GM23338 (cell line): ENCODE data around the gene PRKCH. TPM values are rescaled to one million over a fixed set of nuclear protein-coding genes. Genes with fewer than 3 reads are reported as not detected.

Experiments
- ATAC-seq: fragments of 200-7000 bp; cut with Tn5 transposase; 3 replicates; pipeline ENCODE4 v1.9.1; 2020
- DNase-seq: peaks from one replicate; pipeline ENCODE4 v3.0.0-alpha.2; 2015; ENCODE audit warnings: low spot score
- H2AFZ ChIP-seq: fragments of 200-600 bp; sonication (generic); 2 replicates; pipeline ENCODE4 v1.8.0; 2016; ENCODE audit warnings: antibody characterized with exemption, mild to moderate bottlenecking, moderate library complexity
- H3F3A ChIP-seq: fragments of 200-600 bp; sonication (generic); replicated peaks from 2 replicates; pipeline ENCODE4 v1.8.0; 2017; ENCODE audit warnings: antibody characterized with exemption, mixed run types, low read depth
- H3K27ac ChIP-seq: fragments of 200-600 bp; sonication (generic); 2 replicates; pipeline ENCODE4 v1.6.1; 2016; ENCODE audit warnings: low read depth
- H3K27me3 ChIP-seq: fragments of 200-600 bp; sonication (generic); 2 replicates; pipeline ENCODE4 v1.8.0; 2016; ENCODE audit warnings: mild to moderate bottlenecking, mixed run types, moderate library complexity; ENCODE audit not compliant: insufficient read depth
- H3K36me3 ChIP-seq: fragments of 200-600 bp; sonication (generic); 2 replicates; pipeline ENCODE4 v1.8.0; 2016; ENCODE audit warnings: mild to moderate bottlenecking; ENCODE audit not compliant: insufficient read depth
- H3K4me1 ChIP-seq: fragments of 200-600 bp; sonication (generic); 2 replicates; pipeline ENCODE4 v1.8.0; 2016; ENCODE audit warnings: mild to moderate bottlenecking, moderate library complexity; ENCODE audit not compliant: insufficient read depth
- H3K4me2 ChIP-seq: fragments of 200-600 bp; sonication (generic); 2 replicates; pipeline ENCODE4 v1.7.1; 2017; ENCODE audit warnings: mixed run types
- H3K4me3 ChIP-seq: fragments of 200-600 bp; sonication (generic); 2 replicates; pipeline ENCODE4 v1.6.1; 2016; ENCODE audit warnings: mixed run types
- H3K79me2 ChIP-seq: fragments of 200-600 bp; sonication (generic); replicated peaks from 2 replicates; pipeline ENCODE4 v1.8.0; 2017; ENCODE audit warnings: mild to moderate bottlenecking; ENCODE audit not compliant: insufficient read depth
- H3K9me2 ChIP-seq: fragments of 200-600 bp; sonication (generic); 2 replicates; pipeline ENCODE4 v1.8.0; 2017; ENCODE audit not compliant: insufficient read depth
- H4K20me1 ChIP-seq: fragments of 200-600 bp; sonication (generic); replicated peaks from 2 replicates; pipeline ENCODE4 v1.8.0; 2017; ENCODE audit warnings: mild to moderate bottlenecking; ENCODE audit not compliant: insufficient read depth
- H3K27ac Mint-ChIP-seq: 2 replicates; pipeline ENCODE4 v1.8.0; 2020; ENCODE audit warnings: inconsistent platforms, mild to moderate bottlenecking, moderate library complexity, mixed read lengths
- H3K27me3 Mint-ChIP-seq: 3 replicates; pipeline ENCODE4 v1.8.0; 2022; ENCODE audit warnings: low read depth, mild to moderate bottlenecking, moderate library complexity, mixed read lengths, inconsistent platforms; ENCODE audit not compliant: insufficient read depth, poor library complexity
- H3K36me3 Mint-ChIP-seq: 3 replicates; pipeline ENCODE4 v1.8.0; 2021; ENCODE audit warnings: low read depth, mild to moderate bottlenecking, inconsistent platforms, moderate library complexity, mixed read lengths
- H3K4me1 Mint-ChIP-seq: 3 replicates; pipeline ENCODE4 v1.8.0; 2020; ENCODE audit warnings: mild to moderate bottlenecking, inconsistent platforms, mixed read lengths
- H3K4me3 Mint-ChIP-seq: 3 replicates; pipeline ENCODE4 v1.8.0; 2021; ENCODE audit warnings: moderate library complexity, mild to moderate bottlenecking, inconsistent platforms, mixed read lengths
- H3K9me3 Mint-ChIP-seq: 3 replicates; pipeline ENCODE4 v1.8.0; 2020; ENCODE audit warnings: moderate library complexity, mild to moderate bottlenecking, inconsistent platforms, mixed read lengths
- CREB1 ChIP-seq: fragments of 250-450 bp; sonication (Bioruptor Pico); IDR thresholded peaks from 2 replicates; pipeline ENCODE4 v1.5.0; 2020; ENCODE audit warnings: low read depth, mild to moderate bottlenecking, moderate library complexity
- ETS1 ChIP-seq: IDR thresholded peaks from 2 replicates; pipeline ENCODE4 v1.6.1; 2016; ENCODE audit warnings: antibody characterized with exemption
- EZH2 ChIP-seq: fragments of 200-600 bp; sonication (generic); IDR thresholded peaks from one replicate; pipeline ENCODE4 v1.8.0; 2017; ENCODE audit warnings: antibody characterized with exemption, mild to moderate bottlenecking, low read depth; ENCODE audit not compliant: unreplicated experiment
- EZH2phosphoT487 ChIP-seq: fragments of 200-600 bp; sonication (generic); IDR thresholded peaks from one replicate; pipeline ENCODE4 v1.8.1; 2018; ENCODE audit warnings: antibody characterized with exemption; ENCODE audit not compliant: unreplicated experiment
- JUNB ChIP-seq: IDR thresholded peaks from one replicate; pipeline ENCODE4 v1.6.1; 2016; ENCODE audit warnings: antibody characterized with exemption; ENCODE audit not compliant: unreplicated experiment
- NANOG ChIP-seq: IDR thresholded peaks from 2 replicates; pipeline ENCODE4 v1.6.1; 2016; ENCODE audit warnings: antibody characterized with exemption, borderline replicate concordance
- POLR2AphosphoS5 ChIP-seq: IDR thresholded peaks from 2 replicates; pipeline ENCODE4 v1.6.1; 2016; ENCODE audit warnings: antibody characterized with exemption, low read depth
- REST ChIP-seq: IDR thresholded peaks from one replicate; pipeline ENCODE4 v1.6.1; 2018; ENCODE audit warnings: antibody characterized with exemption; ENCODE audit not compliant: unreplicated experiment
- STAT1 ChIP-seq: IDR thresholded peaks from one replicate; pipeline ENCODE4 v1.6.1; 2016; ENCODE audit warnings: antibody characterized with exemption; ENCODE audit not compliant: unreplicated experiment
- ZNF114 ChIP-seq: fragments of 250-450 bp; sonication (Bioruptor Pico); IDR thresholded peaks from 2 replicates; pipeline ENCODE4 v1.5.0; 2020; ENCODE audit warnings: mild to moderate bottlenecking, moderate library complexity
- ZNF331 ChIP-seq: fragments of 250-450 bp; sonication (Bioruptor Pico); IDR thresholded peaks from 2 replicates; pipeline ENCODE4 v1.5.0; 2020; ENCODE audit warnings: low read depth, mild to moderate bottlenecking, moderate library complexity
- polyA plus RNA-seq: library from polyadenylated mRNA; unstranded; fragments of >200 nt; fragmentation: Nextera tagmentation; extraction: Ambion mirVana; gene quantifications from 2 replicates; pipeline ENCODE4 v1.2.1, GENCODE V29; 2016
- total RNA-seq: library from RNA; depleted of rRNA; stranded (reverse); fragments of >200 nt; shearing (Covaris generic); gene quantifications from 2 replicates; pipeline ENCODE4 v1.2.3, GENCODE V29; 2014
- TF ChIP-seq, protein P1 (sequence below): fragments of 250-450 bp; sonication (Bioruptor Pico); IDR thresholded peaks from 2 replicates; pipeline ENCODE4 v1.5.0; 2020; ENCODE audit warnings: mild to moderate bottlenecking, moderate library complexity
- TF ChIP-seq, protein P2 (sequence below), 2 experiments: fragments of 200-600 bp in 1 of 2; sonication (generic) in 1 of 2; conservative IDR thresholded peaks; 2 replicates each; pipeline versions ENCODE4 v1.5.1 to v1.6.1; 2016 to 2017; ENCODE audit warnings: antibody characterized with exemption in 2 of 2, low read depth in 2 of 2, mild to moderate bottlenecking in 2 of 2, moderate library complexity in 1 of 2

PRKCH gene
- total and polyA plus RNA-seq, 2 experiments from 2014 or later = 5.4 to 10.1 TPM

DNA sequence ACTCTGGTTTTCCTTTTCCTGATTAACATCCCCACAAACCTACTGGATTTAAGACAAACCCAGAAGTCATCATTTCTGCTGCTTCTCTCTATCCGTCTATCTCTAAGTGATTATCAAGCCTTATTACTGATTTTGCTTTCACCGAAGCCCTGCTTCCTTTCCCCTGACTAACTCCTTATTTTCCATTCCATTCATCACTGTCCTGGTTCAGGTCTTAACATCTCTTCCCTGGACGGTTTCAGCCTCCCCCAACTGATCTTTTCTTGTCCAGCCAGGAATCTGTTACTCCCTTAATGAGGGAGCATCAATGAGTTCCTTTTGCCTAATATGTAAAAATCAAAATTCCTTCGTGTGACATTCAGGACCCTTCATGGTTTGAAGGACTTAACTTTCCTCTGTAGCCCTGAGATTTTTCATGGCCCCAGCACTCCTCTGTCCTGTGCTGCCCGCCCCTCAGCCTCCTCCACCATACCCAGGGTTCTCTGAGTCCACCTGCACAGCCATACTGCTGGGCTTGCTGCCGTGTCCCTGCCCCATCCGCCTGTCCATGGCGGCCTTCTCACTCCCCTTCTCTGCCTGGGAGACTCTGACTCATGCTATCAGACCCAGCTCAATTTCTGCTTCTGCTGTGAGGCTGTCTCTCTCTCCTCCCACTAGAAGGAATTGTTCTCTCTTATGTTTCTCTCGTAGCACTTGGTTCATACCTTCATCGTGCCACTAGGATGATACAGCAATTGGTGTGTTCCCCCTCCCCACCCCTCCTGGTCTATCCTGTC is 206.1 kb downstream of the PRKCH start:
- no peaks in the 10 kb centered on the region for H3K36me3 Mint-ChIP-seq
- no peaks in the 10 kb centered on the region for H3K9me2 ChIP-seq
- peaks cover 10% of the 10 kb centered on the region for H3K27me3 Mint-ChIP-seq
- no peaks in the 10 kb centered on the region for H3K27me3 ChIP-seq
- no peak overlapping the region; the same call in 2 of the 3 replicates for H3K4me3 Mint-ChIP-seq
- no peaks in the 10 kb centered on the region for H3K36me3 ChIP-seq
- H3K4me1 Mint-ChIP-seq = peaks cover 28% of the 10 kb centered on the region
- no peak for DNase-seq
- H2AFZ ChIP-seq = no peak overlapping the region
- H3K27ac ChIP-seq = no peak overlapping the region
- no peaks in the 10 kb centered on the region for H3K79me2 ChIP-seq
- no peak overlapping the region for H3K4me2 ChIP-seq
- H3K4me1 ChIP-seq = peaks cover 8% of the 10 kb centered on the region
- H3K27ac Mint-ChIP-seq = peak overlapping the region; percentile 37; the same call in 1 of the 2 replicates
- TF ChIP-seq EZH2 = no peak
- TF ChIP-seq POLR2AphosphoS5 = no peak
- no peak for TF ChIP-seq REST
- TF ChIP-seq CREB1 = no peak
- TF ChIP-seq EZH2phosphoT487 = no peak
- no peak for TF ChIP-seq ZNF114 (CRISPR knock-in tag)
- no peak for TF ChIP-seq JUNB
- TF ChIP-seq STAT1 = no peak
- TF ChIP-seq, protein P1, sequence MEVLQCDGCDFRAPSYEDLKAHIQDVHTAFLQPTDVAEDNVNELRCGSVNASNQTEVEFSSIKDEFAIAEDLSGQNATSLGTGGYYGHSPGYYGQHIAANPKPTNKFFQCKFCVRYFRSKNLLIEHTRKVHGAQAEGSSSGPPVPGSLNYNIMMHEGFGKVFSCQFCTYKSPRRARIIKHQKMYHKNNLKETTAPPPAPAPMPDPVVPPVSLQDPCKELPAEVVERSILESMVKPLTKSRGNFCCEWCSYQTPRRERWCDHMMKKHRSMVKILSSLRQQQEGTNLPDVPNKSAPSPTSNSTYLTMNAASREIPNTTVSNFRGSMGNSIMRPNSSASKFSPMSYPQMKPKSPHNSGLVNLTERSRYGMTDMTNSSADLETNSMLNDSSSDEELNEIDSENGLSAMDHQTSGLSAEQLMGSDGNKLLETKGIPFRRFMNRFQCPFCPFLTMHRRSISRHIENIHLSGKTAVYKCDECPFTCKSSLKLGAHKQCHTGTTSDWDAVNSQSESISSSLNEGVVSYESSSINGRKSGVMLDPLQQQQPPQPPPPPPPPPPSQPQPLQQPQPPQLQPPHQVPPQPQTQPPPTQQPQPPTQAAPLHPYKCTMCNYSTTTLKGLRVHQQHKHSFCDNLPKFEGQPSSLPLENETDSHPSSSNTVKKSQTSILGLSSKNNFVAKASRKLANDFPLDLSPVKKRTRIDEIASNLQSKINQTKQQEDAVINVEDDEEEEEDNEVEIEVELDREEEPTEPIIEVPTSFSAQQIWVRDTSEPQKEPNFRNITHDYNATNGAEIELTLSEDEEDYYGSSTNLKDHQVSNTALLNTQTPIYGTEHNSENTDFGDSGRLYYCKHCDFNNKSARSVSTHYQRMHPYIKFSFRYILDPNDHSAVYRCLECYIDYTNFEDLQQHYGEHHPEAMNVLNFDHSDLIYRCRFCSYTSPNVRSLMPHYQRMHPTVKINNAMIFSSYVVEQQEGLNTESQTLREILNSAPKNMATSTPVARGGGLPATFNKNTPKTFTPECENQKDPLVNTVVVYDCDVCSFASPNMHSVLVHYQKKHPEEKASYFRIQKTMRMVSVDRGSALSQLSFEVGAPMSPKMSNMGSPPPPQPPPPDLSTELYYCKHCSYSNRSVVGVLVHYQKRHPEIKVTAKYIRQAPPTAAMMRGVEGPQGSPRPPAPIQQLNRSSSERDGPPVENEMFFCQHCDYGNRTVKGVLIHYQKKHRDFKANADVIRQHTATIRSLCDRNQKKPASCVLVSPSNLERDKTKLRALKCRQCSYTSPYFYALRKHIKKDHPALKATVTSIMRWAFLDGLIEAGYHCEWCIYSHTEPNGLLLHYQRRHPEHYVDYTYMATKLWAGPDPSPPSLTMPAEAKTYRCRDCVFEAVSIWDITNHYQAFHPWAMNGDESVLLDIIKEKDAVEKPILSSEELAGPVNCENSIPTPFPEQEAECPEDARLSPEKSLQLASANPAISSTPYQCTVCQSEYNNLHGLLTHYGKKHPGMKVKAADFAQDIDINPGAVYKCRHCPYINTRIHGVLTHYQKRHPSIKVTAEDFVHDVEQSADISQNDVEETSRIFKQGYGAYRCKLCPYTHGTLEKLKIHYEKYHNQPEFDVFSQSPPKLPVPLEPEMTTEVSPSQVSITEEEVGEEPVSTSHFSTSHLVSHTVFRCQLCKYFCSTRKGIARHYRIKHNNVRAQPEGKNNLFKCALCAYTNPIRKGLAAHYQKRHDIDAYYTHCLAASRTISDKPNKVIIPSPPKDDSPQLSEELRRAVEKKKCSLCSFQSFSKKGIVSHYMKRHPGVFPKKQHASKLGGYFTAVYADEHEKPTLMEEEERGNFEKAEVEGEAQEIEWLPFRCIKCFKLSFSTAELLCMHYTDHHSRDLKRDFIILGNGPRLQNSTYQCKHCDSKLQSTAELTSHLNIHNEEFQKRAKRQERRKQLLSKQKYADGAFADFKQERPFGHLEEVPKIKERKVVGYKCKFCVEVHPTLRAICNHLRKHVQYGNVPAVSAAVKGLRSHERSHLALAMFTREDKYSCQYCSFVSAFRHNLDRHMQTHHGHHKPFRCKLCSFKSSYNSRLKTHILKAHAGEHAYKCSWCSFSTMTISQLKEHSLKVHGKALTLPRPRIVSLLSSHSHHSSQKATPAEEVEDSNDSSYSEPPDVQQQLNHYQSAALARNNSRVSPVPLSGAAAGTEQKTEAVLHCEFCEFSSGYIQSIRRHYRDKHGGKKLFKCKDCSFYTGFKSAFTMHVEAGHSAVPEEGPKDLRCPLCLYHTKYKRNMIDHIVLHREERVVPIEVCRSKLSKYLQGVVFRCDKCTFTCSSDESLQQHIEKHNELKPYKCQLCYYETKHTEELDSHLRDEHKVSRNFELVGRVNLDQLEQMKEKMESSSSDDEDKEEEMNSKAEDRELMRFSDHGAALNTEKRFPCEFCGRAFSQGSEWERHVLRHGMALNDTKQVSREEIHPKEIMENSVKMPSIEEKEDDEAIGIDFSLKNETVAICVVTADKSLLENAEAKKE (CRISPR knock-in tag) = no peak
- TF ChIP-seq NANOG = no peak
- no peak for TF ChIP-seq ZNF331 (CRISPR knock-in tag)
- TF ChIP-seq, protein P2, sequence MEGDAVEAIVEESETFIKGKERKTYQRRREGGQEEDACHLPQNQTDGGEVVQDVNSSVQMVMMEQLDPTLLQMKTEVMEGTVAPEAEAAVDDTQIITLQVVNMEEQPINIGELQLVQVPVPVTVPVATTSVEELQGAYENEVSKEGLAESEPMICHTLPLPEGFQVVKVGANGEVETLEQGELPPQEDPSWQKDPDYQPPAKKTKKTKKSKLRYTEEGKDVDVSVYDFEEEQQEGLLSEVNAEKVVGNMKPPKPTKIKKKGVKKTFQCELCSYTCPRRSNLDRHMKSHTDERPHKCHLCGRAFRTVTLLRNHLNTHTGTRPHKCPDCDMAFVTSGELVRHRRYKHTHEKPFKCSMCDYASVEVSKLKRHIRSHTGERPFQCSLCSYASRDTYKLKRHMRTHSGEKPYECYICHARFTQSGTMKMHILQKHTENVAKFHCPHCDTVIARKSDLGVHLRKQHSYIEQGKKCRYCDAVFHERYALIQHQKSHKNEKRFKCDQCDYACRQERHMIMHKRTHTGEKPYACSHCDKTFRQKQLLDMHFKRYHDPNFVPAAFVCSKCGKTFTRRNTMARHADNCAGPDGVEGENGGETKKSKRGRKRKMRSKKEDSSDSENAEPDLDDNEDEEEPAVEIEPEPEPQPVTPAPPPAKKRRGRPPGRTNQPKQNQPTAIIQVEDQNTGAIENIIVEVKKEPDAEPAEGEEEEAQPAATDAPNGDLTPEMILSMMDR (conservative IDR thresholded peaks at IDR 0.05; ENCODE audit: low read depth in 2 of 2) = no peak
- TF ChIP-seq ETS1 = no peak
- H3F3A ChIP-seq = no peaks in the 10 kb centered on the region
- no peak; the same call in 1 of the 3 replicates for ATAC-seq
- H4K20me1 ChIP-seq = no peaks in the 10 kb centered on the region
- no peaks in the 10 kb centered on the region for H3K9me3 Mint-ChIP-seq
- H3K4me3 ChIP-seq = no peak overlapping the region
